Pancreas (tissue), 10 donors: ENCODE results near the gene IQSEC2. TPM values are rescaled to one million over a fixed set of nuclear protein-coding genes. Genes with fewer than 3 reads are reported as not detected.

Source experiments
- ATAC-seq, 4 donors: fragments of 200-7000 bp; cut with Tn5 transposase; one replicate each; pipeline versions ENCODE4 v1.8.0 to v1.9.1; 2020; ENCODE audit warnings: mild to moderate bottlenecking in 4 of 4, moderate library complexity in 4 of 4
- DNase-seq, 6 donors: peaks; one replicate each; pipeline ENCODE4 v3.0.0-alpha.2; 2020
- FAIRE-seq: peaks from 2 replicates; lab custom pipeline; 2012; peaks lifted over from hg19 to GRCh38; lab: Jason Lieb, UNC
- H3K27ac ChIP-seq, 4 donors: fragments of 200-600 bp; sonication (generic); 1 replicate in 3 of 4; 2 replicates in 1 of 4; pipeline versions ENCODE4 v1.5.0 to v1.8.0; 2020
- H3K27me3 ChIP-seq, 4 donors: fragments of 200-600 bp; one replicate each; pipeline ENCODE4 v1.8.0; 2021
- H3K36me3 ChIP-seq, 3 donors: fragments of 200-600 bp; sonication (generic) in 1 of 3; one replicate each; pipeline versions ENCODE4 v1.5.0 to v1.8.0; 2020 to 2021
- H3K4me1 ChIP-seq, 3 donors: fragments of 200-600 bp; one replicate each; pipeline ENCODE4 v1.8.0; 2021
- H3K4me3 ChIP-seq, 4 donors: fragments of 200-600 bp; sonication (generic) in 2 of 4; one replicate each; pipeline versions ENCODE4 v1.5.0 to v1.8.0; 2020 to 2021
- H3K9me3 ChIP-seq, 4 donors: fragments of 200-600 bp; one replicate each; pipeline ENCODE4 v1.8.0; 2021
- WGBS, 2 donors: extraction: QIAGEN DNeasy Blood & Tissue Kit; methylation state at CpG; one replicate each; pipeline ENCODE4 v1.1.7; 2013; 5-methylcytosine and 5-hydroxymethylcytosine counted together
- intact Hi-C, 3 donors: fragments of 100-400 bp; cut with DNase I; formaldehyde crosslinking; loops; one replicate each; pipeline versions ENCODE4 v1.11.1 to v1.14.2; 2022
- polyA plus RNA-seq, 2 donors: library from polyadenylated mRNA; stranded (reverse); fragments of 200-250 nt; gene quantifications; one replicate each; pipeline ENCODE4 v1.2.3, GENCODE V29; 2013
- total RNA-seq, 6 donors: library from RNA; stranded (reverse); fragmentation: NEBNext Ultra II Directional in 4 of 6; extraction: Animal tissue kit (Norgen Biotek cat#: 25700) in 4 of 6; gene quantifications; one replicate each; pipeline versions ENCODE4 v1.2.1 to v1.2.4, GENCODE V29; 2021 to 2023
- TF ChIP-seq, protein P1 (sequence below), 4 donors: fragments of 200-600 bp; sonication (generic) in 3 of 4; IDR thresholded peaks; one replicate each; pipeline versions ENCODE4 v1.5.0 to v1.8.0; 2021; ENCODE audit warnings: antibody characterized with exemption in 4 of 4
- donor health status: healthy with polysubstance abuse.
- donor health status: DM: no; HTN: no; CAD: no; lungs with moderate emphysema.
- donor health status: DM: no; HTN: no; CAD: no.
- donor health status: control.
- donor health status: control.
- donor health status: Bipolar disorder and iron deficiency.
- donor health status: DM: yes; HTN: yes; CAD: no.
- donor health status: DM: no; HTN: no; CAD: no.
- donor health status: DM: no; HTN: no; CAD: no.
- donor health status: DM: yes; HTN: yes; CAD: no.

The IQSEC2 gene
- total and polyA plus RNA-seq, 8 donors = 7.5 to 13.2 (median 9.7) TPM

DNA sequence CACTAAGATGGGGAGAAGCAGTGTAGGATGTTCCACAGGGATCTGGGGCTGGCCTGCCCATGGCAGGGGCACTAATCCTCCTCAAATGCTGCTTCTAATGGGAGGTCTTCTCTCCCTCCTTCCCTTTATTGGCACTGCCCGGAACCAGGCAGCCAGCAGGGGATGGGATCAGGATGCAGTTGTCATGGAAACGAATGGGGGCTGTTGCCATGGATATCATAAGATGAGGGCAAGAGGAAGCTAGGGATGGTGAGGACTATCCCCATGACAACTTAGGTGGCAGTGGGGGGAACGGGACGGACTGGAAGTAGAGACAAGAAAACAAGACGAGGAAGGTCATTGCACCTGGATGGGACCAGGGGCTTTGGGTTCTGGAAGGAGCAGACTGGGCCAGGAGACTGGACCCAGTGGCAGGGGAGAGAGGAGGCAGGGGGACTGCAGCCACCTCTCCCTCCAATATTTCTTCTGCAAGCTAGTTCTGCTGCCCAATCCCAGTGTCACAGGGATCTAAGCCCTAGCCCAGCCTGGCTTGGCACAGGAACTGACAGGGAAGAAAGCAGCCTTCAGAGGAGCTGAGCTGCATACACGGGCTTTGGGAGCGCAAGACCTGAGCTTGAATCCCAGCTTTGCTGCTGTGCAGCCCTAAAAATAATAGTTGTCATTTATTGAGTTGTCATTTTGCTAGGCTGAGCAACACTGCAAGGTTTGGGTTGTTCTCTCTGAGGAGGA is 19.0 kb downstream of the IQSEC2 start:
- no peak for DNase-seq
- 63 to 82% methylated on average over 7 of the region's 7 CpGs for WGBS, 2 donors

DNA sequence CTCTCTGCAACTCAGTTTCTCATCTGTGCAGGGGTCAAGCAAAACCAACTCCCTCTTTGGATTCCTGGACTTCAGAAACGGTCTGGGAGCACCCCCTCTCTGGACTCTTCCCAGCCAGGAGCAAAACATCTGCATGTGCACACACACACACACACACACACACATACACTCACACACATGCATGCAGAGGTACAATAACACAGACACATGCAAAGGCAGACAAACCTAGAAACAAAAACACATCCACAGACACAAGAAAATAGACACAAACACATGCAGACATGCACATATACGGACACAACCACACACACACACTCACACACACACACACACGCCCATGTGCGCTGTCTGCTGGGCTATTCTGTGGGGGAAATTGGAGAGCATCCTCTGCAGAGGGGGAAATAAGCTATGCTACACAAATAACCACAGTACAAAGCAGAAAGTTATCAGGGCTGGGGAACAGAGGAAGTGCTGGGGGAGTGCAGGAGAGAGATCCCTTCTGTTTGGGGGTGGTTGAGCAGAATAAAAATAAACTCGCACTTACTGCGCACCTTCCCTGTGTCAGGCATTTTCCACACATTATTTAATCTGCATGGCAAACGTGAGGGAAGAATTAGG is 19.9 kb downstream of the IQSEC2 start:
- FAIRE-seq (no peak), ATAC-seq (no peak), DNase-seq (no peak)
- Histone ChIP-seq H3K36me3 (no peaks in the 10 kb centered on the region), H3K27ac (no peak overlapping the region), H3K4me3 (no peak overlapping the region), H3K9me3 (no peaks in the 10 kb centered on the region), H3K27me3 (no peaks in the 10 kb centered on the region), H3K4me1 (no peaks in the 10 kb centered on the region)
- WGBS, 2 donors = 52 to 73% methylated on average over 7 of the region's 7 CpGs
- intact Hi-C loops = no loop called here
- TF ChIP-seq, protein P1, sequence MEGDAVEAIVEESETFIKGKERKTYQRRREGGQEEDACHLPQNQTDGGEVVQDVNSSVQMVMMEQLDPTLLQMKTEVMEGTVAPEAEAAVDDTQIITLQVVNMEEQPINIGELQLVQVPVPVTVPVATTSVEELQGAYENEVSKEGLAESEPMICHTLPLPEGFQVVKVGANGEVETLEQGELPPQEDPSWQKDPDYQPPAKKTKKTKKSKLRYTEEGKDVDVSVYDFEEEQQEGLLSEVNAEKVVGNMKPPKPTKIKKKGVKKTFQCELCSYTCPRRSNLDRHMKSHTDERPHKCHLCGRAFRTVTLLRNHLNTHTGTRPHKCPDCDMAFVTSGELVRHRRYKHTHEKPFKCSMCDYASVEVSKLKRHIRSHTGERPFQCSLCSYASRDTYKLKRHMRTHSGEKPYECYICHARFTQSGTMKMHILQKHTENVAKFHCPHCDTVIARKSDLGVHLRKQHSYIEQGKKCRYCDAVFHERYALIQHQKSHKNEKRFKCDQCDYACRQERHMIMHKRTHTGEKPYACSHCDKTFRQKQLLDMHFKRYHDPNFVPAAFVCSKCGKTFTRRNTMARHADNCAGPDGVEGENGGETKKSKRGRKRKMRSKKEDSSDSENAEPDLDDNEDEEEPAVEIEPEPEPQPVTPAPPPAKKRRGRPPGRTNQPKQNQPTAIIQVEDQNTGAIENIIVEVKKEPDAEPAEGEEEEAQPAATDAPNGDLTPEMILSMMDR (IDR thresholded peaks at IDR 0.05) = no peak

More for the DNA sequence above, 19.0 kb downstream of the IQSEC2 start:
- H3K27me3 ChIP-seq = no peaks in the 10 kb centered on the region
- intact Hi-C loops = no loop called here
- H3K4me1 ChIP-seq = no peaks in the 10 kb centered on the region
- H3K4me3 ChIP-seq = no peak overlapping the region
- no peak overlapping the region for H3K27ac ChIP-seq
- H3K9me3 ChIP-seq = no peaks in the 10 kb centered on the region
- FAIRE-seq (no peak), ATAC-seq (no peak)
- TF ChIP-seq, protein P1 (IDR thresholded peaks at IDR 0.05) = no peak
- H3K36me3 ChIP-seq = no peaks in the 10 kb centered on the region

DNA sequence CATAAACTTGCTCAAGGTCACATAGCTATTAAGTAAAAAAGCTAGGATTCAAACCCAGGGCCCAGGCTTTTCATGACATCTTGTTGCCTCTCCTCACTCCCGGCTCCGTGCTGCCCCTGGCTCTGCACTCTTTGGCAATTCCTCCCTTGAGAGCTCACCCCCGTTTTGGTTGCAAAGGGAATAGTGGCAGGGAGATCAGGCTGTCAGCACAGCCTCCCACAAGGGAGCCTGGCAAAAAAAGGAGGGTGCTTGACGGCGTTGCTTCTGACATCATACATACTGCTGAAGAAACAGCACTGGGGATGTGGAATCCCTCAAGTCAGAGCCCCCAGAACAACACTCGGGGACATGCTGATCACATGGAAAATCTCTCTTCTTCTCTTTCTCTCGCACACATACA is 20.5 kb downstream of the IQSEC2 start:
- Histone ChIP-seq H3K36me3 (no peaks in the 10 kb centered on the region), H3K4me3 (no peak overlapping the region), H3K27me3 (no peaks in the 10 kb centered on the region), H3K9me3 (no peaks in the 10 kb centered on the region), H3K4me1 (no peaks in the 10 kb centered on the region), H3K27ac (no peak overlapping the region)
- ATAC-seq (no peak), DNase-seq (no peak), FAIRE-seq (no peak)
- 74 to 77% methylated on average over 6 to 7 of the region's 7 CpGs for WGBS, 2 donors
- TF ChIP-seq, protein P1 (IDR thresholded peaks at IDR 0.05) = no peak
- intact Hi-C loops = no loop called here

DNA sequence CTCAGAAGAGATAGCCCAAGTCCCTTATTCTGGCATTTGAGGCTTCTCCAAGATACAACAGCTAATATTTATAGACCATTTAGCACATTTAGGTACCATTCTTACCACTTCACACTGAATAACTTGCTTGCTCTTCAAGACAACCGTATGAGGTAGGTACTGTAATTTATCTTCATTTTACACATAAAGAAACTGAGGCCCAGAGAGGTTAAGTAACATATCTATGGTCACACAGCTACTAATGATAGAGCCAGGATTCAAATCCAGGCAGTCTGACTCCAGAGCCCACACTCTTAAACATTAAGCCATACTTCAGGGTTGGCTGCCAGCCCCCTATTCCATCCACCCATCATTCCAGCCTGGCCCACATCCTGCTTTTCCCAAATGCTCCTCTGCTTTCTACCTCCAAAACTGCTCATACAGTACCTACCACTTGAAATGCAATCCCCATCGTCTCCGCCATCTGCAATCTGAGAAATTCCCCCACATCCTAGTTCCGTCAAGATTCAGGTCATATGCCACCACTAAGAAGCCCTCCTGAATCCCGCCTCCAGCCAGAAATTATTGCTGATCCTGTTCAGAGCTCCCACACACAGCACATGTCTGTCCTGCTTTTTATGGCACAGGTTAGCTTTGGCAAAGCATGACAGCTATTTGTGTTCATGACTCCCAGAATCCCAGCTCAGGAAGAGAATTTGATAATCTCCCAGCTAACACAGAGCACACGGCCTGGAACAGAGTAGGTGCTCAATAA is 23.5 kb downstream of the IQSEC2 start:
- H3K27ac ChIP-seq = no peak overlapping the region
- no peaks in the 10 kb centered on the region for H3K9me3 ChIP-seq
- TF ChIP-seq, protein P1 (IDR thresholded peaks at IDR 0.05) = no peak
- FAIRE-seq (no peak), ATAC-seq (no peak), DNase-seq (no peak)
- no peak overlapping the region for H3K4me3 ChIP-seq
- H3K36me3 ChIP-seq = no peaks in the 10 kb centered on the region
- intact Hi-C loops = no loop called here
- H3K27me3 ChIP-seq = no peaks in the 10 kb centered on the region
- WGBS, 2 donors = 80 to 91% methylated on average over 6 of the region's 6 CpGs
- no peaks in the 10 kb centered on the region for H3K4me1 ChIP-seq
